GM19099 (cell line): Measurements from ENCODE around the gene STAB1.

Experiments
- POLR2A ChIP-seq: IDR thresholded peaks from 3 replicates; pipeline ENCODE4 v1.6.1; 2011; ENCODE audit warnings: low read depth; ENCODE audit not compliant: insufficient read length; ENCODE audit errors: extremely low read depth

The STAB1 gene

DNA sequence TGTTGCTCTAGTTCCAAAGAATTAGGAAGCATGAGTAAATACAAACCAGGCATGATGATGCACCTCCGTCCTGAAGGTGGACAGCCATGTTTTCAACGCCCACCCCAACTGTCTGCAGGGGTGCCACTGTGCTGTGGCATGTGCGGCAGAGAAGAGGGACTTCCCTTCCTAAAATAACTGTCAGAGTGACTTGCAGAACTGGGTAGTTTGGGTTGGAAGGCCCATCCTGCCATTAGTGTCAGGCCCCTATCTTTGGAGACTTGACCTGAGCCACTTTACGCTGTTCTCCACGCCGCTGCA is 17.4 kb upstream of the STAB1 start:
- no peak for TF ChIP-seq POLR2A

DNA sequence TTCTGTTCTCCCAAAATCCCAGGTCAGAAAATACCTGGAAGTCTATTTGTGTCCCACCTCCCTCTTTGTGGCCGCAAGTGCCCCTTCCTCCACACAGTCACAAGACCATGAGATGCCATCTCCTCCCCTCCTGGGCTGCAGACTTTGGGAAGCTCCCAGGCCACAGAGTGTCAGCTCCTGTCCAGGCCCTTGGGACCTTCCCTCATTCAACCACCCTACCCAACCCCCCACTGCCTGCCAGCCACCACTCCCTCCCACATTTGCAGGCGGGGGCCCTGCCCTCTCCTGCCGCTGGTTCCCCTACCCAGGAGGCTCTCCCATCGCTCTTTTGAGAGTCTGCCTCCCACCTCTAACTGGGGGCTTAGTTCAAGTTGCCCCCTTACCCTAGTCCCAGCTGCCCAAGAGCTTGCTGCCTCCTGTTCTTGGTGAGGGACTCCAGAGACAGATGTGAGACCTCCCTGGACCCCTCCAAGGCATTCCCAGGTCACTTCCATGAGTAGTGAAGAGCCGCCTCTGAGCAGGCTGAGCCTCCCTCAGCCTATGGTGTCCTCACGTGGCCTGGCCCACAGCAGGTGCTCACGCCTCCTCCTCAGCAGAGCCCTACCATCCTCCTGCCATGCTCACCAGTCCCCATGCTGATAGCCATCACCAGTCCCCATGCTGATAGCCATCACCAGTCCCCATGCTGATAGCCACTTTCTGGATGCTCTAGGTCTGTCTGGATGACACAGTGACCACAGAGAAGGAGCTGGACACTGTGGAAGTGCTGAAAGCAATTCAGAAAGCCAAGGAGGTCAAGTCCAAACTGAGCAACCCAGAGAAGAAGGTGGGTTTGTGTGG is 15.9 kb upstream of the STAB1 start:
- TF ChIP-seq POLR2A: no peak

DNA sequence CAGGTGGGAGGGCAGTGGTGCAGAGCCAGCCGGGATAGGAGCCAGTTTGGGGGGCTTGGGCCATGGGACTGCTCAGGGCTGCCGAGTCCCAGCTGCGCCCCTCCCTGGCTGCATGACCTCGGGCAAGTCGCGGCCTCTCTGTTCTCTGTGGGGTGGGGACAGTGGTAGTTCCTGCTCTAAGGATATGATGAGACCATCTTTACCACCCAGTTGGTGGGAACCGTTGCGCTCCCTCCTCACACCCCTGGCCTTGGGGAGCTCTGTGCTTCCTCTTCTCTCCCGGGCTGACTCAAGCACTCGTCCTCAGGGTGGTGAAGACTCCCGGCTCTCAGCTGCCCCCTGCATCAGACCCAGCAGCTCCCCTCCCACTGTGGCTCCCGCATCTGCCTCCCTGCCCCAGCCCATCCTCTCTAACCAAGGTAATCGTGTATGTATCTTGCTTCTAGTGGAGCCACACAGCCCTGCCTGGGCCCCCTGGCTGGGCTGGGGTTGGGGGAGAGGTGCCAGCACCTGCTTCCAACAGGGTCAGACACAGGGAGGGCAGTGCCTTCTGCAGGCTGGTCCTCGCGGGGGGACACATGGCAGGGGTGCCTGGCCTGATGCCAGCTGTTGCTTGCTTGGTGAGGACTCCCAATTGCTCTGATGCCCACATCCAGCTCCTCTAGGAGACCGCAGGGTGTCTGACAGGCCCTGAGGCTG is 15.1 kb upstream of the STAB1 start:
- TF ChIP-seq POLR2A: no peak

GRCh38 chr3:52480768-52481715 is 14.1 kb upstream of the STAB1 start:
- TF ChIP-seq POLR2A: no peak

DNA sequence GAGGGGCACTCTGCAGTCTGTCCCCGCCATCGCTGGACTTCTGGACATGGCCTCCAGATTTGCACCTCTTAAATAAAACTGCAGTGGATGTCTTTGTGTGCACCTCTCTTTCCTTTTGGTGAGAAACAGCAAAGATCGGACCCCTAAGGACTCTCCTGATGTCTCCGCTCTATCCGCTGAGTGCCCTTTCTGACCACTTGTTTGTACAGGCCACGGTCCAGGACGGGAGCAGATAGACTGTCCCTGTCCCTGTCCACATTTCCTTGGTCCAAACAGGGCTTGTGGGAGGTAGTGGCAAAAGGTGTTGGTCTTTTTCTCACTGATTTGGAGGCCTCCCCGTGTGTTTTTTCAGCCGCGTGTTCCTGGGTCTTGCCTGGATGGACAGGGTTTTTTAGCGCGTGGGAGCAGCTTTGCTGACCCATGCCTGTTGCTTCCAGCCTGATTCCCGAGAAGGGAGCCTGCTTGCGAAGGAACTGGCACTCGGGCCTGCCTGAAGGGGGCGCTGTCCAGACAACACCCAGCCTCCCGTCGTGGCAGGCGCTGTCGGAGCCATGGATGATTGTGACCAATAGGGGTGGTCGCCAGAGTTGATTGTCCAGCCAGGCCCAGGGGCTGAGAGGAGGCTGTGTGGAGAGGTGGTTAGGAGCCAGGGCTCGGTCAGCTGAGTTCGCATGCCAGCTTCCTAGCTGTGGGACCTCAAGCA is 13.2 kb upstream of the STAB1 start:
- TF ChIP-seq POLR2A: no peak

- no peak for TF ChIP-seq POLR2A
These were observed 12.1 kb upstream of the STAB1 start for GRCh38 chr3:52483081-52483480.

DNA sequence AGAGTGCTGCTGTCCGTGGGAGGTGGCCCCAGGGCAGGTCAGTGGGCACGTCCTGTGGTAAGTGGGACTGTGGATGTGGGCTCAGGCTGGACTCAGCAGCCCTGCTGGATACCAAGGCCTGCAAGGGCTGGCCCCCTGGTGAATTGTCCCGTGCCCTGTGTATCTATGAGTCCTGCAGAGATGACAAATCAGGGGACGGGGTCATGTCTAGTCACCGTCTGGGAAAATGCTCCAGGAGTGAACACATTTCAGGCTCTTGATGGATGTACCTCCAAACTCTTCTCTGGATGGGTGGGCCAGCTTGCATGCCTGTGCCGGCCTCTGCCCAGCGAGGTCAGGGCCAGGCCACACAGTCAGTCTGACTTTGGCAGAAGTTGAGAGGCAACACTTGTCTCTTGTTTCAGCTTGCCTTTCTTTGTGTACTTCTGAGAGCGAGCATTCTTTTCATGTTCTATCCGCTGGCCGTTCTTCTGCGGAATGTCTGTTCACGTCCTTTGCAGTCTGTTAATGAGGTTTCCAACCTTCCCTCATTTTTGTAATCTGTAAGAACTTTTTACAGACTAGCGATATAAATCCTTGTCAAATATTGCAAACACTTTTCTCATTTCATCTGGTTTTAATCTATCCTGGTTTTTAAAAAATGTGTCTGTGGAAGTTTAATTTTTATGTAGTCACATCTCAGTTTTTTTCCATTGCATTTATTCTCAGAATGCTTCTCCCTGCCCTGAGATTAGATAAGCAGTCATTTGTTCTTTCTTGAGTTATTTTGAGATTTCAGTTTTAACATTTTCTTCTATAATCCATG is 11.4 kb upstream of the STAB1 start:
- no peak for TF ChIP-seq POLR2A

GRCh38 chr3:52484680-52485461 is 10.3 kb upstream of the STAB1 start:
- TF ChIP-seq POLR2A: no peak

DNA sequence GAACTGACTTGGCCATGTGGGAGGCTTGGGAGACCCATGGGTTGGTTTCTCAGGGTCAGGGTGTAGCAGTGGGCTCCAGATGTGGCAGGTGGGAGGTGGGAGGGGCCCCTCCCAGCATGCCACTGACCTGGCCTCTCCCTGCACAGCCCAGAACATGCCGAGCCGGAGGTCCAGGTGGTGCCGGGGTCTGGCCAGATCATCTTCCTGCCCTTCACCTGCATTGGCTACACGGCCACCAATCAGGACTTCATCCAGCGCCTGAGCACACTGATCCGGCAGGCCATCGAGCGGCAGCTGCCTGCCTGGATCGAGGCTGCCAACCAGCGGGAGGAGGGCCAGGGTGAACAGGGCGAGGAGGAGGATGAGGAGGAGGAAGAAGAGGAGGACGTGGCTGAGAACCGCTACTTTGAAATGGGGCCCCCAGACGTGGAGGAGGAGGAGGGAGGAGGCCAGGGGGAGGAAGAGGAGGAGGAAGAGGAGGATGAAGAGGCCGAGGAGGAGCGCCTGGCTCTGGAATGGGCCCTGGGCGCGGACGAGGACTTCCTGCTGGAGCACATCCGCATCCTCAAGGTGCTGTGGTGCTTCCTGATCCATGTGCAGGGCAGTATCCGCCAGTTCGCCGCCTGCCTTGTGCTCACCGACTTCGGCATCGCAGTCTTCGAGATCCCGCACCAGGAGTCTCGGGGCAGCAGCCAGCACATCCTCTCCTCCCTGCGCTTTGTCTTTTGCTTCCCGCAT is 7.9 kb upstream of the STAB1 start:
- no peak for TF ChIP-seq POLR2A

- no peak for TF ChIP-seq POLR2A
These were observed 7.1 kb upstream of the STAB1 start for GRCh38 chr3:52487788-52488691.

DNA sequence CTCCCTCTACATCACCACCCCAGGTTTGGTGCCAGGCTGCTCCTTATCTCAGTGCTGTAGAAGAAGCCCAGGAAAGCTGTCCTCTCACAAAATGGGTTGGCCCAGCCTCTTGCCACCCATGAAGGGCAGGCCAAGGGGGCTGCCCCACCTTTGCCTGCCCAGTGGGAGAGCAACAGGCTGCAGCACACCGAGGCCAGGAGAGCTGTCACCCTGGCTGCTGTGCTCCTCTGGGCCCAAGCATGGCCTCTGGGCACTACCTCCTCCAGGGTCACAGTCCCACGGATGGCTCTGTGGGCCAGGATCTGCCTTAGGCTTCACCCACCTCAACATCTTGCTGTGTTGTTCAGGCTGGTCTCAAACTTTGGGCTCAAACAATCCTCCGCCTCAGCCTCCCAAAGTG is 6.4 kb upstream of the STAB1 start:
- no peak for TF ChIP-seq POLR2A

GRCh38 chr3:52489453-52489852 is 5.7 kb upstream of the STAB1 start:
- no peak for TF ChIP-seq POLR2A
